SU-DHL-6 (cell line): ENCODE data around the gene HRH2.

Experiments used
- H2AFZ ChIP-seq: fragments of 200-600 bp; sonication (generic); 2 replicates; pipeline ENCODE4 v1.6.1; 2014; ENCODE audit warnings: low read depth, mild to moderate bottlenecking, moderate library complexity, mixed read lengths, antibody characterized with exemption, low read length; ENCODE audit not compliant: severe bottlenecking
- H3F3A ChIP-seq: fragments of 200-600 bp; shearing (Covaris generic); 2 replicates; pipeline ENCODE4 v1.6.0; 2016; ENCODE audit warnings: antibody characterized with exemption, mild to moderate bottlenecking; ENCODE audit not compliant: insufficient read depth
- H3K27ac ChIP-seq: fragments of 200-600 bp; sonication (generic); 2 replicates; pipeline ENCODE4 v1.5.1; 2016; ENCODE audit warnings: low read depth, mild to moderate bottlenecking, low read length, moderate library complexity, mixed read lengths
- H3K27me3 ChIP-seq: fragments of 200-600 bp; sonication (generic), shearing (Covaris generic); 2 replicates; pipeline ENCODE4 v1.6.0; 2014; ENCODE audit warnings: mild to moderate bottlenecking, low read length
- H3K36me3 ChIP-seq: fragments of 200-600 bp; sonication (generic); 2 replicates; pipeline ENCODE4 v1.6.1; 2014; ENCODE audit warnings: mild to moderate bottlenecking, low read length, mixed read lengths
- H3K4me2 ChIP-seq: fragments of 300-600, 200-600 bp; shearing (Covaris generic), sonication (generic); 2 replicates; pipeline ENCODE4 v1.6.0; 2014; ENCODE audit warnings: low read length, low read depth, mild to moderate bottlenecking; ENCODE audit not compliant: poor library complexity, severe bottlenecking
- H3K4me3 ChIP-seq: fragments of 200-600 bp; sonication (generic); 2 replicates; pipeline ENCODE4 v1.5.1; 2014; ENCODE audit warnings: antibody characterized with exemption, low read length, mild to moderate bottlenecking, mixed read lengths; ENCODE audit not compliant: insufficient read depth, poor library complexity, severe bottlenecking
- H3K79me2 ChIP-seq: fragments of 200-600 bp; sonication (generic); 2 replicates; pipeline ENCODE4 v1.6.1; 2014; ENCODE audit warnings: mild to moderate bottlenecking, low read length, moderate library complexity; ENCODE audit not compliant: insufficient read depth
- H3K9ac ChIP-seq: fragments of 200-600 bp; sonication (generic); 2 replicates; pipeline ENCODE4 v1.7.0; 2014; ENCODE audit warnings: mild to moderate bottlenecking, low read length
- H3K9me2 ChIP-seq: fragments of 200-600 bp; sonication (generic); replicated peaks from 2 replicates; pipeline ENCODE4 v1.6.1; 2014; ENCODE audit warnings: low read length; ENCODE audit not compliant: insufficient read depth
- H3K9me3 ChIP-seq: fragments of 200-600 bp; sonication (generic); 2 replicates; pipeline ENCODE4 v1.6.1; 2014; ENCODE audit warnings: low read length, mixed read lengths; ENCODE audit not compliant: insufficient read depth
- H4K20me1 ChIP-seq: fragments of 200-600 bp; sonication (generic); 2 replicates; pipeline ENCODE4 v1.6.1; 2014; ENCODE audit warnings: low read depth, mild to moderate bottlenecking, antibody characterized with exemption, low read length, moderate library complexity, mixed read lengths
- EZH2phosphoT487 ChIP-seq: fragments of 200-600 bp; sonication (generic), shearing (Covaris generic); conservative IDR thresholded peaks from 2 replicates; pipeline ENCODE4 v1.6.1; 2018; ENCODE audit warnings: mild to moderate bottlenecking, antibody characterized with exemption, low read length, moderate library complexity, mixed read lengths
- TF ChIP-seq, protein P1 (sequence below): fragments of 200-600 bp; sonication (generic); IDR thresholded peaks from one replicate; pipeline ENCODE4 v1.5.1; 2017; ENCODE audit warnings: antibody characterized with exemption, mild to moderate bottlenecking, low read length, moderate library complexity; ENCODE audit not compliant: insufficient read depth, poor library complexity, severe bottlenecking

Gene HRH2

DNA sequence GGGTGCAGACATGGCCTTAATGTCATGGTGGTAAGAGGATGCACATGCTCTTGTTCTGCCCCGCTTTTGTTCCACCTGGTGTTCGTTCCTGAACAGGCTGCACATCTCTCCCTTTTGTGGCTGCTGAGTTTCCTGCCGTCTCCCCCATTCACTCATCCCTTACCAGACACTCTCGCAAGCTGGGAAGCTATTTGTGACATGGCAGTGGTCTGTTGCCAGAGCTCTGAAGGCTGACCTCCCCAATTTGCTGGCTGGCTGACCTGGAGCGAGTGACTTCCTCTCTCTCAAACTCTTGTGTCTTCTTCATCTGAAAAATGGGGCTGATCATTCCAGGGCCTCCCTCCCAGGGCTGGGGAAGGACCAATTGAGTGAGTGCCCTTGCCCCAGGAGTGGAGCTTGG, 35.9 kb downstream of the HRH2 start:
- Histone ChIP-seq H3K9me3 (no peaks in the 10 kb centered on the region), H3K4me3 (no peak overlapping the region), H3K9me2 (no peaks in the 10 kb centered on the region), H3F3A (no peaks in the 10 kb centered on the region), H3K27ac (no peak overlapping the region), H3K36me3 (no peaks in the 10 kb centered on the region), H4K20me1 (no peaks in the 10 kb centered on the region), H3K4me2 (no peak overlapping the region), H3K9ac (no peak overlapping the region), H2AFZ (no peak overlapping the region), H3K27me3 (no peaks in the 10 kb centered on the region), H3K79me2 (no peaks in the 10 kb centered on the region)
- TF ChIP-seq EZH2phosphoT487 = no peak
- TF ChIP-seq, protein P1, sequence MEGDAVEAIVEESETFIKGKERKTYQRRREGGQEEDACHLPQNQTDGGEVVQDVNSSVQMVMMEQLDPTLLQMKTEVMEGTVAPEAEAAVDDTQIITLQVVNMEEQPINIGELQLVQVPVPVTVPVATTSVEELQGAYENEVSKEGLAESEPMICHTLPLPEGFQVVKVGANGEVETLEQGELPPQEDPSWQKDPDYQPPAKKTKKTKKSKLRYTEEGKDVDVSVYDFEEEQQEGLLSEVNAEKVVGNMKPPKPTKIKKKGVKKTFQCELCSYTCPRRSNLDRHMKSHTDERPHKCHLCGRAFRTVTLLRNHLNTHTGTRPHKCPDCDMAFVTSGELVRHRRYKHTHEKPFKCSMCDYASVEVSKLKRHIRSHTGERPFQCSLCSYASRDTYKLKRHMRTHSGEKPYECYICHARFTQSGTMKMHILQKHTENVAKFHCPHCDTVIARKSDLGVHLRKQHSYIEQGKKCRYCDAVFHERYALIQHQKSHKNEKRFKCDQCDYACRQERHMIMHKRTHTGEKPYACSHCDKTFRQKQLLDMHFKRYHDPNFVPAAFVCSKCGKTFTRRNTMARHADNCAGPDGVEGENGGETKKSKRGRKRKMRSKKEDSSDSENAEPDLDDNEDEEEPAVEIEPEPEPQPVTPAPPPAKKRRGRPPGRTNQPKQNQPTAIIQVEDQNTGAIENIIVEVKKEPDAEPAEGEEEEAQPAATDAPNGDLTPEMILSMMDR = no peak

DNA sequence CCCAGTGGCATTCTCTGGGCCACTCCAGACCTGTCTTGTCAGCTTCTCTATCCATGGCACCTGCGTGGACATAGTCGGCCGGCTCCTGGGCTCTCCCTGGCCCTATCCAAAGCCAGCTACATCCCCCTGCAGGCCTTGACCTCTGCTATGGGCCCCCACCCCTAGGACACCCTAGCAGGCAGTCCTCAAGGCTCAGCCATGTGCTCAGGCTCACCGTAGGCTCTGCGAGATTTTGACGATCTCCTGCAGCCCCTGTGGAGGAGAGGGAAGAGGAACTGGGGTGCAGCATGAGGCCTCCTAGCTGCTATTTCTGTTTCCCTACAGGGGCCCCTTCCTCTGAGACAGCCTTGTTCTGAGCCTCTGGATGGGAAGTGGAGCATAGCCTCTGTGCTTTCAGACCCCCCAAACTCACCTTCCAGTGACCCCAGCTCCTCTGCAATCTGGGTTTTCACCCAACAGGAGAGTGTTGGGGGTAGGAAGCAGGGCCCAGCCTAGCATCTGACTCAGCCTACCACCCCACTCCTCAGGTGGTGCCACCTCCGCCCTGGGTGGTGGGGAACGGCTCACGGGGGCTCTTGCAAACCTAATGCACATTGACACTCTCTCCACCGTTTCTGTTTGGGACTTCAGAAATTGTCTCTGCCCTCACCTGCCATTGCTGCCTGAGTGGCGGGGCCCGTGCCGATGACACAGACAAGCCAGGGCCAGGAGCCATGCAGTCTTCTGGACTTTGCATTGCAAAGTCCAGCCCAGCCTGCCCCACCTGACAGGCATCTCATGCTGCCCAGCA, 36.7 kb downstream of the HRH2 start:
- H3K27ac ChIP-seq = no peak overlapping the region
- no peaks in the 10 kb centered on the region for H3K27me3 ChIP-seq
- H3F3A ChIP-seq = no peaks in the 10 kb centered on the region
- no peaks in the 10 kb centered on the region for H3K79me2 ChIP-seq
- no peak overlapping the region for H2AFZ ChIP-seq
- H3K4me3 ChIP-seq = no peak overlapping the region
- no peaks in the 10 kb centered on the region for H3K9me3 ChIP-seq
- H3K4me2 ChIP-seq = no peak overlapping the region
- no peak overlapping the region for H3K9ac ChIP-seq
- no peaks in the 10 kb centered on the region for H3K9me2 ChIP-seq
- no peaks in the 10 kb centered on the region for H4K20me1 ChIP-seq
- H3K36me3 ChIP-seq = no peaks in the 10 kb centered on the region
- no peak for TF ChIP-seq EZH2phosphoT487
- TF ChIP-seq, protein P1 = no peak

DNA sequence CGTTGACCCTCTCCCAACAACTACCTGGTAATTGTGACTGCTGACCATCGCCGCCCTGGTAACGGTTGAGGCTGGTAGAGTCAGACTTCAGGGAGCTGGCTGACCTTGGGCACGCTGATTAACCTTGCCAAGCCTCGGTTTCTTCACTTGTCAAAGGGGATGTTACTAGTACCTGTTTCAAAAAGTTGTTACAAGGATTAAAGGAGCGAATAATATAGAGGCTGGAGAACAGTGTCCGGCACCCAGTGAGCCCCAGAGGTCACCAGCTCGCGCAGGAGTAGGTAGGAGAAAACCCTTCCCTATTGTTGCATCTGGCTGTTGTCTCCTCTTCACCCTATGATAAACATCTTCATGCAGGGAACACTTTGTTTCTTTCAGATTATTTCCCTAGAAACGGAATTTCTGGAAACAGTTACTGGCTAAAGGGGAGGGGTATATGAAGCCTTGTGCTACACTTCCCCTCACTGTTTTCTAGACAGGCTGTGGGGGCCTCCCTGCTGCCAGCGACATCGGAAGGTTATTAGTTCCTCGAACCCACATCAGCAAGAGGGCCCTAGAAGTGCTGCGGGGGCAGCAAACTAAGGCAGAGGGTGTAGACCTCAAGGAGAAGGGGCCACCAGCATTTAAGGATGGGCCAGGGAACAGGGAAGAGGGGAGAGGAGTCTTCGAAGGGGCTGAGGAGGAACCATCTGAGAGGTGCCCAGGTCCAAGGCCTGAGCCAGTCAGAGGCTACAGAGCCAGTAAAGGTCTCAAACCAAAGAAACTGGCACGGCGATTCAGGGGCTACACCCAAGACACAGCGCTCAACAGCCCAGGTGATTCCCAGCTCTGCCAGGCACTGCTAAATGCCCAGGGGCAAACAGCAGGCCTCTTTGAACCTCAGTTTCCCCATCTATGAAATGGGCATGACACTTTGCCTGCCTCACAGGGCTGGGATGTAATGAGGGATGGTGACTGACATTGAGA, 37.6 kb downstream of the HRH2 start:
- Histone ChIP-seq H3K9ac (no peak overlapping the region), H3K79me2 (no peaks in the 10 kb centered on the region), H3K9me3 (no peaks in the 10 kb centered on the region), H3F3A (no peaks in the 10 kb centered on the region), H3K36me3 (no peaks in the 10 kb centered on the region), H3K9me2 (no peaks in the 10 kb centered on the region), H2AFZ (no peak overlapping the region), H3K27me3 (no peaks in the 10 kb centered on the region), H4K20me1 (no peaks in the 10 kb centered on the region), H3K27ac (no peak overlapping the region), H3K4me2 (no peak overlapping the region), H3K4me3 (no peak overlapping the region)
- TF ChIP-seq, protein P1 = no peak
- TF ChIP-seq EZH2phosphoT487 = no peak
